ENCODE measurements around the gene SLC10A2. TPM values are rescaled to one million over a fixed set of nuclear protein-coding genes. Genes with fewer than 3 reads are reported as not detected.
"Not testable (repeated sequence)": the region's sequence is repeated elsewhere in the genome, so short reads cannot be mapped to it uniquely, and the experiment has no call there.

The SLC10A2 gene, protein sequence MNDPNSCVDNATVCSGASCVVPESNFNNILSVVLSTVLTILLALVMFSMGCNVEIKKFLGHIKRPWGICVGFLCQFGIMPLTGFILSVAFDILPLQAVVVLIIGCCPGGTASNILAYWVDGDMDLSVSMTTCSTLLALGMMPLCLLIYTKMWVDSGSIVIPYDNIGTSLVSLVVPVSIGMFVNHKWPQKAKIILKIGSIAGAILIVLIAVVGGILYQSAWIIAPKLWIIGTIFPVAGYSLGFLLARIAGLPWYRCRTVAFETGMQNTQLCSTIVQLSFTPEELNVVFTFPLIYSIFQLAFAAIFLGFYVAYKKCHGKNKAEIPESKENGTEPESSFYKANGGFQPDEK
- not detected for total RNA-seq

DNA sequence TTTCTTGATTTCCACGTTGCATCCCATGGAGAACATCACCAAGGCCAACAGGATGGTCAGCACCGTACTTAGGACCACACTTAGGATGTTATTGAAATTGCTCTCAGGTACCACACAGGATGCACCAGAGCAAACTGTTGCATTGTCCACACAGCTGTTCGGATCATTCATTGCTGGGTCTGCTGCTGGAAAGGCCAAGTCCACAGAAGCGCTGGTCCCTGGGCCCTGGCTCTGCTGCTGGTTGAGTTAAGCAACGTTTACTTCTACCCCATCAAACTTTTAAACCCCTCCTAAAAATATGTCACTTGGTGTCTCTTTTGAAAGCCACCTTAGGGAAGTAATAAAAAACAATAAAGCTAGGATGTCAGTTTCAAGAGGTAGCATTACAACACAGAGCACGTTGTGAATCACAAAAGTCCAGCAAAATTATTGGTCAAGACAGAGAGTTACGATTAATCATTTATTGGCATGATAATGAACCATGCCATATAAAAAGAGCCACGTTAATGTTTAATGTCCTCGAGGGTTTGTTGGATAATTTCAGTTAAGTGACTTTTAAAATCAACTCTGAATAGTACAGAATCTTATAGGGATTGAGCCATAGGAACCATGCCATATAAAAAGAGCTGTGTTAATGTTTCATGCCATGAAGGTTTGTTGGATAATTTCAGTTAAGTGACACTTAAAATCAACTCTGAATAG is at the start of gene SLC10A2:
SLC10A2 (minus strand) TSS at position 339 of the 702 bp plus-strand sequence; CDS start at position 171, 168 bp downstream.
- H3K27me3 ChIP-seq, result no peaks in the 10 kb centered on the region
- TF ChIP-seq, protein P1, sequence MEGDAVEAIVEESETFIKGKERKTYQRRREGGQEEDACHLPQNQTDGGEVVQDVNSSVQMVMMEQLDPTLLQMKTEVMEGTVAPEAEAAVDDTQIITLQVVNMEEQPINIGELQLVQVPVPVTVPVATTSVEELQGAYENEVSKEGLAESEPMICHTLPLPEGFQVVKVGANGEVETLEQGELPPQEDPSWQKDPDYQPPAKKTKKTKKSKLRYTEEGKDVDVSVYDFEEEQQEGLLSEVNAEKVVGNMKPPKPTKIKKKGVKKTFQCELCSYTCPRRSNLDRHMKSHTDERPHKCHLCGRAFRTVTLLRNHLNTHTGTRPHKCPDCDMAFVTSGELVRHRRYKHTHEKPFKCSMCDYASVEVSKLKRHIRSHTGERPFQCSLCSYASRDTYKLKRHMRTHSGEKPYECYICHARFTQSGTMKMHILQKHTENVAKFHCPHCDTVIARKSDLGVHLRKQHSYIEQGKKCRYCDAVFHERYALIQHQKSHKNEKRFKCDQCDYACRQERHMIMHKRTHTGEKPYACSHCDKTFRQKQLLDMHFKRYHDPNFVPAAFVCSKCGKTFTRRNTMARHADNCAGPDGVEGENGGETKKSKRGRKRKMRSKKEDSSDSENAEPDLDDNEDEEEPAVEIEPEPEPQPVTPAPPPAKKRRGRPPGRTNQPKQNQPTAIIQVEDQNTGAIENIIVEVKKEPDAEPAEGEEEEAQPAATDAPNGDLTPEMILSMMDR (IDR thresholded peaks at IDR 0.05), result no peak
- no peak for TF ChIP-seq POLR2A (IDR thresholded peaks at IDR 0.05)
- intact Hi-C loops (cut with DNase I; ENCODE audit: low total_unique reads), result no loop called here
- H3K9me3 ChIP-seq, result no peaks in the 10 kb centered on the region
- H3K27ac ChIP-seq, result no peak within 1 kb of the TSS
- DNase-seq, result no peak
- no peaks in the 10 kb centered on the region for H3K4me1 ChIP-seq
- H3K36me3 ChIP-seq, result no peaks in the 10 kb centered on the region
- H3K4me3 ChIP-seq, result no peak within 1 kb of the TSS

DNA sequence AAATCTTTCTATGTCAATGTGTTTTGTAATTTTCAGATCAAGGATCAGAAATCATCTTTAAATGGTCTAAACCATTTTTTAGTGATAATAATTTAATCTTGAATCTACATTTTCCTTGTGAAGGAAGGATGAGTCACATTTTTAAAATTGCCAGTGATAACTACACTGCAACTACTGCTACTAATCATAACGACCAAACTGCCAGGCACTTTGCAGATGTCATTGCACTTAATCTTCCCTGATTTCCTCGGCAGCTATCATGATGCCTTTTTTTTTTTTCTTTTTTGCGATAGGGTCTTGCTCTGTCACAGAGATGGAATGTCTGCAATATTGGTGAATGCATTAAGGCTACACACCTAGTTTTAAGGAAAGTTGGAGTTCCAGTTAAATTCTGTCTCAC is 41.4 kb upstream of the SLC10A2 start:
- H3K36me3 ChIP-seq, result no peaks in the 10 kb centered on the region
- peaks cover 0 to 4% of the 10 kb centered on the region in 2 donors for H3K4me1 ChIP-seq
- no peak for DNase-seq
- H3K9me3 ChIP-seq, result no peaks in the 10 kb centered on the region
- H3K27ac ChIP-seq, result no peak overlapping the region
- TF ChIP-seq, protein P1 (IDR thresholded peaks at IDR 0.05), result no peak
- TF ChIP-seq POLR2A (IDR thresholded peaks at IDR 0.05), result no peak
- intact Hi-C loops (cut with DNase I; ENCODE audit: low total_unique reads), result no loop called here
- H3K27me3 ChIP-seq, result no peaks in the 10 kb centered on the region
- no peak overlapping the region for H3K4me3 ChIP-seq

DNA sequence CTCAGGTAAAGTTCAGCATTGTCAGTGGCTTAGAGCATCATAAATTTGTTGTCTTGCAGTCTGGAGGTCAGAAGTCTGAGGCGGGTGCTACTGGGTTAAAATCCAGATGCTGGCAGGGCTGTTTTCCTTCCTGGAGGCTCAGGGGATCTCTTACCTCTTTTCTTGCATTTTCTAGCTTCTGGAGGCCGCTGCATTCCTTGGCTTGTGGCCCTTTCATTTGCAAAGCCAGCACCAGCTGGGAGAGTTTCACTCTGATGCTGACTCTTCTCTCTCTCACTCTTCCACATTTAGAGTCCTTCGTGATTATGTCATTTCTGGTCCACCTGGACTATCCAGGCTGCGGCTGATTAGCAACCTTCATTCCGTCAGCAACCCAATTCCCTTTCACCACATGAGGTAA is 38.1 kb upstream of the SLC10A2 start:
- Histone ChIP-seq H3K9me3 (no peaks in the 10 kb centered on the region), H3K27me3 (no peaks in the 10 kb centered on the region), H3K4me1 (peaks cover 0 to 4% of the 10 kb centered on the region in 2 donors), H3K27ac (no peak overlapping the region), H3K36me3 (no peaks in the 10 kb centered on the region), H3K4me3 (no peak overlapping the region)
- intact Hi-C loops (cut with DNase I; ENCODE audit: low total_unique reads), result no loop called here
- no peak for DNase-seq
- TF ChIP-seq, protein P1 (IDR thresholded peaks at IDR 0.05), result no peak
- no peak for TF ChIP-seq POLR2A (IDR thresholded peaks at IDR 0.05)

DNA sequence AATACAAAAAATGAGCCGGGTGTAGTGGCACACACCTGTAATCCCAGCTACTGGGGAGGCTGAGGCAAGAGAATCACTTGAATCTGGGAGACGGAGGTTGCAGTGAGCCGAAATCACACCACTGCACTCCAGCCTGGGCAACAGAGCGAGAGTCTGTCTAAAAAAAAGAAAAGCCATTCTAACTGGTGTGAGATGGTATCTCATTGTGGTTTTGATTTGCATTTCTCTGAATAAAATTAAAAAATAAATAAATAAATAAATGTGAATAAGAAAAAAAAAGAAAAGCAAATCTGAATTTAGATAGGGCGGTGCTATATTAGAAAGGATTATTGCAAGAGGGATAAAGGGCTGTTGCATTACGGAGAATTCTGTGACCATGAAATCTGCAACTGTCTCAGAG is 37.2 kb upstream of the SLC10A2 start:
- H3K4me3 ChIP-seq; H3K9me3 ChIP-seq; intact Hi-C loops (cut with DNase I; ENCODE audit: low total_unique reads): not testable (repeated sequence)

DNA sequence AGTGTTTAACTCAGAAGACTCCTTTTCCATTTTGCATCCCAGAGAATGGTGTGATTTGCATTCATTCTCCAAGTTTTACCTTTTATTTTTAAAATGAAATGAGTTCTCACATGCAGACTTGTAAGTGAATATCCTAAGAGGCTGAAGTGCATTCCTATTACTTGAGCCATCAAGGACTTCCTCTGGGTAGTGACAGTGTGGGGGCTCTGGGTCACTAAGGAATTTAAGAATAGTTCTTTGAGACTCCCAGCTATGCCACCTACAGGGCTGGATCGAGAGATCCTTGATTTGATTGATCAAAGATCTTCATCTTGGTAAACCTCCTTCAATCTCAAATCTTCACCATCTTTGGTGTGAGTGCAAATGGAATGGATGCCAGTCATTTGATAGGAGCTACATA is 36.3 kb upstream of the SLC10A2 start:
- Histone ChIP-seq H3K36me3 (no peaks in the 10 kb centered on the region), H3K27ac (no peak overlapping the region), H3K9me3 (no peaks in the 10 kb centered on the region), H3K4me3 (no peak overlapping the region), H3K27me3 (no peaks in the 10 kb centered on the region), H3K4me1 (no peaks in the 10 kb centered on the region)
- intact Hi-C loops (cut with DNase I; ENCODE audit: low total_unique reads), result no loop called here
- no peak for DNase-seq
- TF ChIP-seq, protein P1 (IDR thresholded peaks at IDR 0.05), result no peak
- TF ChIP-seq POLR2A (IDR thresholded peaks at IDR 0.05), result no peak

More for the DNA sequence above, 37.2 kb upstream of the SLC10A2 start:
- H3K27me3 ChIP-seq, H3K4me1 ChIP-seq, H3K27ac ChIP-seq, DNase-seq, H3K36me3 ChIP-seq: not testable (repeated sequence)

Data from uterus (tissue), 4 donors.